ENCODE results near the gene ANKRD18A. TPM values are rescaled to one million over a fixed set of nuclear protein-coding genes. Genes with fewer than 3 reads are reported as not detected.

The ANKRD18A gene
- total RNA-seq, 1 donor from 2014 or later = not detected

DNA sequence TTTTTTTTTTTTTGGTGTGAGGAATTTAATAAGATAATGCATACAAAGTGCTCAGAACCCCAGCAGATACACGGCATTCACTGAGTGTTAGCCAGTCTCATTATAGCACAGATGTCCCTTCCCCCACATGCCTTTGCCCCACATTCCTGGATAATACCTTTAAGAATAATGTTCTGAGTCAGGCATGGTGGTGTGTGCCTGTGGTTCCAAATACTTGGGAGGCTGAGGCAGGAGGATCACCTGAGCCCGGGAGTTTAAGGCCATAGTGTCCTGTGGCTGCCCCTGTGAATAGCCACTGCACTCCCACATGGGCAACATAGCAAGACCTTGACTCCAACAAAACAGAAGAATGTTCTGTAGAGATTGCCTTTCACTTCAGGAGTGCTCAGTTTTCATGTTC lies 24.2 kb upstream of the ANKRD18A start:
- Histone ChIP-seq H3K27me3 (no peaks in the 10 kb centered on the region), H3K27ac (no peak overlapping the region), H3K4me3 (no peak overlapping the region), H3K4me1 (no peaks in the 10 kb centered on the region), H3K36me3 (no peaks in the 10 kb centered on the region), H3K9me3 (no peaks in the 10 kb centered on the region)
- intact Hi-C loops (cut with DNase I) = no loop called here
- DNase-seq (ENCODE audit: low spot score in 2 of 2) = no peak
- no peak for TF ChIP-seq CTCF (IDR thresholded peaks at IDR 0.05)

DNA sequence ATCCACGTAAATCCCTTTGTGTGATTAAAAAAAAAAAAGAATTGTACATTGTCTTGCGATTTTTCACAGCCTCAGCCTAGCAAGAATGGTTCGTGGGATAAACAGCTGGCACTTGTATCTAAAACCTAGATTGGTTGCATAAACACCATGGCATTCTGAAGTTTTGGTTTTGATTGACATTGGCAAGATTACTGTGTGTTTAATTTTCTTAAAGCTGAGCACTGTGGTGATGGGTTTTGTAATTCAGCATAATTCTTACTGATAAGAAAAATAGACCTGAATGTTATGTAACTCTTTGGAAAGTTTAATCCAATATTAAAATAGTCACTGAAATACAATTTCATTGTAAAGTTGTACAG lies 23.4 kb upstream of the ANKRD18A start:
- Histone ChIP-seq H3K9me3 (no peaks in the 10 kb centered on the region), H3K4me1 (no peaks in the 10 kb centered on the region), H3K27ac (no peak overlapping the region), H3K4me3 (no peak overlapping the region), H3K36me3 (no peaks in the 10 kb centered on the region), H3K27me3 (no peaks in the 10 kb centered on the region)
- DNase-seq (ENCODE audit: low spot score in 2 of 2) = no peak
- intact Hi-C loops (cut with DNase I) = no loop called here
- TF ChIP-seq CTCF (IDR thresholded peaks at IDR 0.05) = no peak

DNA sequence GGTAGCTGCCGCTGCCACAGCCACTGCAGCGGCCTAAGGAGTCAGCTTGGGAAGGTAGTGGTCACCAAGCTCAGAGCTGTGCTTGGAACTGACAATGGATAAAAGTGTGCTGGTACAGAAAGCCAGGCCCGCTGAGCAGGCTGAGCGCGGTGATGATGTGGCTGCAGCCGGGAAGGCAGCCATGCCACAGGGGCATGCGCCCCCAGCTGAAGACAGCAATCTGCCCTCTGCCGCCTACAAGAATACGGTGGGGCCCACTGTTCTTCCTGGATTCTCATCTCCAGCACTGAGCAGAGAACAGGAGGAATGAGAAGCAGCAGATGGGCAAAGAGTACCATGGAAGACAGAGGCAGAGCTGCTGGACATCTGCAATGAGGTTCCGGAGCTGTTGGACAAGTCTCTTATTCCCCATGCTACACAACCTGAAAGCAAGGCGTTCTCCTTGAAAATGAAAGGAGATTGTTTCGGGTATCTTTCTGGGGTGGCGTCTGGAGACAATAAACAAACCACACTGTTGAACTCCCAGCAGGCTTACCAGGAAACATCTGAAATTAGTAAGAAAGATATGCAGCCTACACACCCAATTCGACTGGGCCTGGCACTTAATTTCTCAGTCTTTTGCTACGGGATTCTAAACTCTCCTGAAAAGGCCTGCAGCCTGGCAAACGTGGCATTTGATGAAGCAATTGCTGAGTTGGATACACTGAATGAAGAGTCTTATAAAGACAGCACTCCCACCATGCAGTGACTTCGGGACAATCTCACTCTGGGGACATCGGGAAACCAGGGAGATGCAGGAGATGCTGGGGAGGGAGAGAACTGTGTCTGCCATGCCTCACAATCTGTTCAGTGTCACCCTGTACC lies 22.8 kb upstream of the ANKRD18A start:
- Histone ChIP-seq H3K4me3 (no peak overlapping the region), H3K27ac (no peak overlapping the region), H3K36me3 (no peaks in the 10 kb centered on the region), H3K4me1 (no peaks in the 10 kb centered on the region), H3K27me3 (no peaks in the 10 kb centered on the region), H3K9me3 (no peaks in the 10 kb centered on the region)
- intact Hi-C loops (cut with DNase I) = no loop called here
- no peak for DNase-seq (ENCODE audit: low spot score in 2 of 2)
- no peak for TF ChIP-seq CTCF (IDR thresholded peaks at IDR 0.05)

DNA sequence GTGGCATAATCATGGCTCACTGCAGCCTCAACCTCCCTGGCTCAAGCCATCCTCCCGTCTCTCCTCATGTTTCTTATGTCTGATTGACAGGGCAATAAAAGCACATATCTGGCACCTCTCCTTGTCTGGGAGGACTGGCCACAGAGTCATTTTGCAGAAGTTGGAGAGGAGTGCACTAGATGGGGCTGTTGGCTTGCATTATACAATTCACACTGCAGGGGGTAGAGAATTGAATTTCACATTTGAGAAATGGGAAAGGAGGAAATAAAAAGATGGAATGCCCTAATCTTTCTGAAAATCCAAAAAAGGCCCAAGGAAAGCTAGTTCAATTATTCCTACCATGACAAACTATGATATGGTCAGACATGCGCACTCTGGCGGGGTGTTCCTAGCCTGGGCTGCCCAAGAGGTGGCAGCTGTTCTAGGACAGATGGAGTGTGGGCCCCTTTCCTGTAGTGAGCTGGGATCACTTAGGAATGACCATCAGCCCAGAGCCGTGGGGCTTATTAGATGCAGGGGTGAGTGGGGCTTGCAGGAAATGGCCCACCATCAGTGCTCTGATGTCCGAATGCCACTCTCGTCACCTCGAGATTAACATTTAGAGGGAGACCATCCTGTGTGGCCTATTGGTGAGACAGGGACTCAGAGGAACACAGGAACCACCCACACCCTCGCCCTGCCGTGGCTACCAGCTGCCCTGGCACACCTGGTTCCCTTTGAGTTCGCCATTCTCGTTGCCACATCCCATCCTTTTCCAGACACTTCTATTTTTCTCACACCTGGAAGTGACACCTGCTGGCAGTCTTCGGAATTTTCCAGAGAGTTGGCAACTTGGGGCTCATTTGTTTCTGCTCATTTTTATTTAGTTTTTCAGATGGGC lies 21.8 kb upstream of the ANKRD18A start:
- Histone ChIP-seq H3K36me3 (no peaks in the 10 kb centered on the region), H3K4me1 (no peaks in the 10 kb centered on the region), H3K9me3 (no peaks in the 10 kb centered on the region), H3K27me3 (no peaks in the 10 kb centered on the region), H3K4me3 (no peak overlapping the region), H3K27ac (no peak overlapping the region)
- DNase-seq (ENCODE audit: low spot score in 2 of 2) = no peak
- intact Hi-C loops (cut with DNase I) = no loop called here
- TF ChIP-seq CTCF (IDR thresholded peaks at IDR 0.05) = no peak

DNA sequence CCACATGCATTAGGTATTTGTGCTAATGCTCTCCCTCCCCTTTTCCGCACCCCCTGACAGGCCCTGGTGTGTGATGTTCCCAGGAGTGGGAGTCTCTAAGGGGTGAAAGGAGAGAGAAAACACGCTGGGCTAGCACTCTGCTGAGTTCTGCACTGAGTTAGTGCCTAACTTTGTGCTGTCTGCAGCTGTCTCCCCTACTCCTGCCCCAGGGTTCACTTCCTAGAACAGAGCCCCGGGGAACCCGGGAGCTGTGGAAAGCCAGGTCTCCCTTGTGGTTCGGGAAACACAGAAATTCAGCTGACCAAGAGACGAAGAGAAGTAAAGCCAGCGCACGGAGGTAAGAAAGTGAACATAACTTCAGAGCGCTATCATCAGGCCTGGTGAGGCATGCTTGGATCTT lies 20.7 kb upstream of the ANKRD18A start:
- no peak for DNase-seq (ENCODE audit: low spot score in 2 of 2)
- no peak for TF ChIP-seq CTCF (IDR thresholded peaks at IDR 0.05)
- Histone ChIP-seq H3K36me3 (no peaks in the 10 kb centered on the region), H3K4me3 (no peak overlapping the region), H3K27me3 (no peaks in the 10 kb centered on the region), H3K4me1 (no peaks in the 10 kb centered on the region), H3K9me3 (no peaks in the 10 kb centered on the region), H3K27ac (no peak overlapping the region)
- intact Hi-C loops (cut with DNase I) = no loop called here
